Measurements from ENCODE around the gene HPSE.
A peak's percentile ranks its signal among the peaks of the same experiment; 100 is the strongest.

HPSE gene

GRCh38 chr4:83334425-83335241 lies at the start of gene HPSE:
HPSE (minus strand) TSS chr4:83334848; CDS start chr4:83334782, 66 bp downstream.
- DNase-seq (ENCODE audit: low spot score): peak; percentile 60

GRCh38 chr4:83382850-83383249 lies 48.2 kb upstream of the HPSE start:
- no peak for DNase-seq (ENCODE audit: low spot score)

GRCh38 chr4:83381173-83381572 lies 46.5 kb upstream of the HPSE start:
- no peak for DNase-seq (ENCODE audit: low spot score)

GRCh38 chr4:83378419-83378818 lies 43.8 kb upstream of the HPSE start:
- no peak for DNase-seq (ENCODE audit: low spot score)

- no peak for DNase-seq (ENCODE audit: low spot score)
Measured at GRCh38 chr4:83372931-83373330, 38.3 kb upstream of the HPSE start.

GRCh38 chr4:83371936-83372335 lies 37.3 kb upstream of the HPSE start:
- DNase-seq (ENCODE audit: low spot score): no peak

GRCh38 chr4:83371235-83371634 lies 36.6 kb upstream of the HPSE start:
- DNase-seq (ENCODE audit: low spot score): no peak

- no peak for DNase-seq (ENCODE audit: low spot score)
Measured at GRCh38 chr4:83370640-83370906, 35.9 kb upstream of the HPSE start.

- no peak for DNase-seq (ENCODE audit: low spot score)
Measured at GRCh38 chr4:83369831-83370639, 35.4 kb upstream of the HPSE start.

GRCh38 chr4:83364312-83364711 lies 29.7 kb upstream of the HPSE start:
- DNase-seq (ENCODE audit: low spot score): no peak

GRCh38 chr4:83362492-83363329 lies 28.1 kb upstream of the HPSE start:
- peak; percentile 53 for DNase-seq (ENCODE audit: low spot score)

- DNase-seq (ENCODE audit: low spot score): no peak
Measured at GRCh38 chr4:83361416-83362103, 26.9 kb upstream of the HPSE start.

- no peak for DNase-seq (ENCODE audit: low spot score)
Measured at GRCh38 chr4:83360018-83360417, 25.4 kb upstream of the HPSE start.

- DNase-seq (ENCODE audit: low spot score): peak; percentile 72
Measured at GRCh38 chr4:83358410-83358809, 23.8 kb upstream of the HPSE start.

GRCh38 chr4:83356899-83357661 lies 22.4 kb upstream of the HPSE start:
- peak; percentile 72 for DNase-seq (ENCODE audit: low spot score)

GRCh38 chr4:83353516-83353915 lies 18.9 kb upstream of the HPSE start:
- no peak for DNase-seq (ENCODE audit: low spot score)

GRCh38 chr4:83348074-83348473 lies 13.4 kb upstream of the HPSE start:
- DNase-seq (ENCODE audit: low spot score): no peak

GRCh38 chr4:83342476-83342875 lies 7.8 kb upstream of the HPSE start:
- DNase-seq (ENCODE audit: low spot score): no peak

- no peak for DNase-seq (ENCODE audit: low spot score)
Measured at GRCh38 chr4:83340692-83341343, 6.2 kb upstream of the HPSE start.

GRCh38 chr4:83339573-83339972 lies 4.9 kb upstream of the HPSE start:
- DNase-seq (ENCODE audit: low spot score): no peak

GRCh38 chr4:83335701-83336100 lies 1.1 kb upstream of the HPSE start:
- no peak for DNase-seq (ENCODE audit: low spot score)

Data from AG08395 (cell line).